ENCODE measurements around the gene VPS13D. TPM values are rescaled to one million over a fixed set of nuclear protein-coding genes. Genes with fewer than 3 reads are reported as not detected.

VPS13D gene
- total and polyA plus RNA-seq, 2 donors (not counting 3 experiments of a cell fraction or from before 2014, with no cell fraction given), result 13.6 to 48.5 TPM

DNA sequence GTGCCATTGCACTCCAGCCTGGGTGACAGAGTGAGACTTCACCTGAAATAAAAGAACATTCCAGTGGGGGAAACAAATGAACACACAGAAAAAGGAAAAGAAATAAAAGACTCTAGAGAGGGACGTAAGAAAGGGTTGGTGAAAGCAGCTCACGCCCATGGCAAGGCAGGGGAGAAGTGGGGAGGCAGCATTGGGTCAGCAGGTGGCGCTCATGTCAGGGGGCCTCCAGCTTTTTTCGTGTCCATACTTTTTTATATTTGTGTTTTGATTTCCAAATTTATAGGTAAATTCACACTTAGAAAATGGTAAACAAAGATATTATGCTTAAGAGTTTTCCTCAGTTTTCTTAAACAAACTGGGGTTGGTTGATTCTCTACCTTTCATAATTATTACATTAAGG, 45.5 kb downstream of the VPS13D start:
- FAIRE-seq, result no peak
- H3K9me3 ChIP-seq (replicated peaks; ENCODE audit: control insufficient read depth, insufficient read depth, low read length), result no peaks in the 10 kb centered on the region
- H3K27me3 ChIP-seq (ENCODE audit: control insufficient read depth in 2 of 2, insufficient read depth in 2 of 2, low read length in 2 of 2), result no peaks in the 10 kb centered on the region
- DNase-seq (ENCODE audit: low read depth, low spot score), result peak; percentile 20
- H3K9me1 ChIP-seq (replicated peaks; ENCODE audit: control insufficient read depth, extremely low read depth, insufficient read depth, low read length), result no peaks in the 10 kb centered on the region
- H3K9ac ChIP-seq (replicated peaks; ENCODE audit: extremely low read depth, insufficient read depth, low read length), result no peak overlapping the region
- H3K36me3 ChIP-seq (ENCODE audit: control insufficient read depth in 2 of 2, extremely low read depth in 1 of 2, insufficient read depth in 2 of 2, low read length in 2 of 2), result peaks cover 15 to 34% of the 10 kb centered on the region in 2 experiments
- POLR2A ChIA-PET, result no interaction called here
- no peak overlapping the region for H3K4me3 ChIP-seq (replicated peaks in 1 of 3; ENCODE audit: insufficient read depth in 1 of 3, low read depth in 1 of 3, low read length in 3 of 3)
- TF ChIP-seq, protein P1, sequence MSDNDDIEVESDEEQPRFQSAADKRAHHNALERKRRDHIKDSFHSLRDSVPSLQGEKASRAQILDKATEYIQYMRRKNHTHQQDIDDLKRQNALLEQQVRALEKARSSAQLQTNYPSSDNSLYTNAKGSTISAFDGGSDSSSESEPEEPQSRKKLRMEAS (IDR thresholded peaks at IDR 0.05; ENCODE audit: insufficient read depth, insufficient read length), result no peak
- TF ChIP-seq CTCF (IDR thresholded peaks at IDR 0.05; ENCODE audit: extremely low read depth in 1 of 2, insufficient read depth in 1 of 2, low read depth in 1 of 2, low read length in 2 of 2) (peak; percentile 69 to 73), JUN (IDR thresholded peaks at IDR 0.05; ENCODE audit: borderline replicate concordance, insufficient read depth, insufficient read length, low read depth) (no peak), EZH2 (IDR thresholded peaks at IDR 0.05; ENCODE audit: borderline replicate concordance, low read depth, low read length, severe bottlenecking) (no peak), GATA2 (IDR thresholded peaks at IDR 0.05; ENCODE audit: insufficient read depth, insufficient read length, low read depth, low read length) (no peak), FOS (IDR thresholded peaks at IDR 0.05; ENCODE audit: borderline replicate concordance, insufficient read depth, low read length) (no peak)
- intact Hi-C loops (cut with micrococcal nuclease) (loop anchor here (1.0 to 10.0 kb wide), 3 partner anchors 61 to 384 kb away; no protein-coding TSS in a partner anchor), dilution Hi-C loops (cut with MboI; ENCODE audit: extremely low pct_ligation_motif_present, low sequenced_read_pairs) (no loop called here)
- BruUV-seq (replicated peaks), result no TSS peak
- no peak overlapping the region for H3K4me2 ChIP-seq (ENCODE audit: insufficient read depth, low read length)
- no peaks in the 10 kb centered on the region for H4K20me1 ChIP-seq (replicated peaks; ENCODE audit: control insufficient read depth, extremely low read depth, insufficient read depth, low read length)
- H3K4me1 ChIP-seq (ENCODE audit: control insufficient read depth, extremely low read depth, insufficient read depth, low read length), result no peaks in the 10 kb centered on the region
- H2AFZ ChIP-seq (ENCODE audit: low read depth, low read length), result no peak overlapping the region
- H3K79me2 ChIP-seq (ENCODE audit: control insufficient read depth, insufficient read depth, low read length), result no peaks in the 10 kb centered on the region
- H3K27ac ChIP-seq (ENCODE audit: insufficient read depth, low read depth, low read length), result no peak overlapping the region
- CTCF ChIA-PET, result interaction anchor here (0.7 to 8.6 kb wide), 23 partner anchors 8 to 383 kb away, joined by 3 to 165 read pairs (median 5); partner anchors contain the start of gene DHRS3

Data from endothelial cell of umbilical vein (primary cell).